ENCODE data around the gene LCN2. TPM values are rescaled to one million over a fixed set of nuclear protein-coding genes. Genes with fewer than 3 reads are reported as not detected.

LCN2 gene
- total RNA-seq, 1 experiment from 2014 or later: not detected

- POLR2A ChIA-PET (ENCODE audit: low non-redundant PET): no interaction called here
- BruUV-seq (replicated peaks): no TSS peak
- H3K27me3 ChIP-seq (replicated peaks; ENCODE audit: insufficient read depth, low read depth, low read length, poor library complexity): no peaks in the 10 kb centered on the region
- CTCF ChIA-PET: interaction anchor here (0.6 kb wide), 1 partner anchor 146 kb away, joined by 3 read pairs; no protein-coding TSS in a partner anchor
- no peaks in the 10 kb centered on the region for H3K4me1 ChIP-seq (ENCODE audit: insufficient read depth, low read length, poor library complexity, severe bottlenecking)
- no peak overlapping the region for H3K27ac ChIP-seq (ENCODE audit: low read depth, low read length, poor library complexity, severe bottlenecking)
- no peaks in the 10 kb centered on the region for H3K9me3 ChIP-seq (ENCODE audit: low read depth, low read length, poor library complexity, severe bottlenecking)
- no peak for DNase-seq (ENCODE audit: low spot score)
- H3K36me3 ChIP-seq (ENCODE audit: insufficient read depth, low read length, poor library complexity, severe bottlenecking): no peaks in the 10 kb centered on the region
- no peak for TF ChIP-seq EZH2 (IDR thresholded peaks at IDR 0.05; ENCODE audit: borderline replicate concordance, low read depth, low read length, poor library complexity, severe bottlenecking)
- TF ChIP-seq, protein P1, sequence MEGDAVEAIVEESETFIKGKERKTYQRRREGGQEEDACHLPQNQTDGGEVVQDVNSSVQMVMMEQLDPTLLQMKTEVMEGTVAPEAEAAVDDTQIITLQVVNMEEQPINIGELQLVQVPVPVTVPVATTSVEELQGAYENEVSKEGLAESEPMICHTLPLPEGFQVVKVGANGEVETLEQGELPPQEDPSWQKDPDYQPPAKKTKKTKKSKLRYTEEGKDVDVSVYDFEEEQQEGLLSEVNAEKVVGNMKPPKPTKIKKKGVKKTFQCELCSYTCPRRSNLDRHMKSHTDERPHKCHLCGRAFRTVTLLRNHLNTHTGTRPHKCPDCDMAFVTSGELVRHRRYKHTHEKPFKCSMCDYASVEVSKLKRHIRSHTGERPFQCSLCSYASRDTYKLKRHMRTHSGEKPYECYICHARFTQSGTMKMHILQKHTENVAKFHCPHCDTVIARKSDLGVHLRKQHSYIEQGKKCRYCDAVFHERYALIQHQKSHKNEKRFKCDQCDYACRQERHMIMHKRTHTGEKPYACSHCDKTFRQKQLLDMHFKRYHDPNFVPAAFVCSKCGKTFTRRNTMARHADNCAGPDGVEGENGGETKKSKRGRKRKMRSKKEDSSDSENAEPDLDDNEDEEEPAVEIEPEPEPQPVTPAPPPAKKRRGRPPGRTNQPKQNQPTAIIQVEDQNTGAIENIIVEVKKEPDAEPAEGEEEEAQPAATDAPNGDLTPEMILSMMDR (conservative IDR thresholded peaks at IDR 0.05; ENCODE audit: low read depth, low read length): no peak
- intact Hi-C loops (cut with micrococcal nuclease; ENCODE audit: unreplicated experiment): no loop called here
- no peak overlapping the region for H3K4me3 ChIP-seq (ENCODE audit: low read depth, low read length, poor library complexity, severe bottlenecking)
These were observed 7.6 kb upstream of the LCN2 start for GRCh38 chr9:128141604-128142003.

DNA sequence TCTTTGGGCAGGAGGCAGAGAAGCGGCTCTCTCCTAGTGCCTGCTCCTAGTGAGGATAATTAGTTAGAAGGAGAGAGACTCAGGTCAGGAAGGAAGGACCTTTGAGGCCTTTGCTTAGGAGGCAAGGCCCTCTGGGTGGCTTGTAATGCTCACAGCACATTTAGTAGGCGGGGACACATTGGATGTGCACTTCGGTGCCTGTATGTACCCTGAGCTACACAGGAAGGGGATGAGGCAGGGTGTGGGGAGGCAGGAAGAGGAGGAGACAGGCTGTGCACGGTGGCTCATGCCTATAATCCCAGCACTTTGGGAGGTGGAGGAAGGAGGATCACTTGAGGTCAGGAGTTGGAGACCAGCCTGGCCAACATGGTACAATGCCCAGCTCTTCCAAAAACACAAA is 7.2 kb upstream of the LCN2 start:
- no TSS peak for BruUV-seq (replicated peaks)
- no peaks in the 10 kb centered on the region for H3K4me1 ChIP-seq (ENCODE audit: insufficient read depth, low read length, poor library complexity, severe bottlenecking)
- no peak overlapping the region for H3K27ac ChIP-seq (ENCODE audit: low read depth, low read length, poor library complexity, severe bottlenecking)
- no peaks in the 10 kb centered on the region for H3K27me3 ChIP-seq (replicated peaks; ENCODE audit: insufficient read depth, low read depth, low read length, poor library complexity)
- no peaks in the 10 kb centered on the region for H3K9me3 ChIP-seq (ENCODE audit: low read depth, low read length, poor library complexity, severe bottlenecking)
- intact Hi-C loops (cut with micrococcal nuclease; ENCODE audit: unreplicated experiment): no loop called here
- CTCF ChIA-PET: no interaction called here
- POLR2A ChIA-PET (ENCODE audit: low non-redundant PET): no interaction called here
- DNase-seq (ENCODE audit: low spot score): no peak
- H3K4me3 ChIP-seq (ENCODE audit: low read depth, low read length, poor library complexity, severe bottlenecking): no peak overlapping the region
- H3K36me3 ChIP-seq (ENCODE audit: insufficient read depth, low read length, poor library complexity, severe bottlenecking): no peaks in the 10 kb centered on the region
- no peak for TF ChIP-seq EZH2 (IDR thresholded peaks at IDR 0.05; ENCODE audit: borderline replicate concordance, low read depth, low read length, poor library complexity, severe bottlenecking)
- TF ChIP-seq, protein P1 (conservative IDR thresholded peaks at IDR 0.05; ENCODE audit: low read depth, low read length): no peak

DNA sequence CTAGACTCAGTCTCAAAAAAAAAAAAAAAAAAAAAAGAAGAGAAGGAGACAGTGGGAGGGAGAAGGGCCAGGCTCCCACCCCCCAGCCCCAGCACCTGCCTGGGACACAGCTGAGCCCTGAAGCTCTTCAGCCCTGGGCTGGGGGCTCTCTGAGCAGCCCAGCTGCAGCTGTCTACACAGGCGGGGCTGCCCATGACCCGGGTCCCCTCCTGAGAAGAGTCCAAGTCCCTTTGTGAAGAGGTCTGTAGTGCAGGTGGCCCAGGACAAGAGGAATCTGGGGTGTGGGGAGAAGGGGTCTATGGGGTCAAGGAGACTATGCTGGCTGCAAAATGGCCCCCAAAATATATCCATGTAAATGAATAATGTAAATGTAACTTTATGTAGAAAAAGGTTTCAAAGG is 6.7 kb upstream of the LCN2 start:
- H3K4me3 ChIP-seq (ENCODE audit: low read depth, low read length, poor library complexity, severe bottlenecking): no peak overlapping the region
- BruUV-seq (replicated peaks): no TSS peak
- H3K36me3 ChIP-seq (ENCODE audit: insufficient read depth, low read length, poor library complexity, severe bottlenecking): no peaks in the 10 kb centered on the region
- no peaks in the 10 kb centered on the region for H3K27me3 ChIP-seq (replicated peaks; ENCODE audit: insufficient read depth, low read depth, low read length, poor library complexity)
- POLR2A ChIA-PET (ENCODE audit: low non-redundant PET): no interaction called here
- no peaks in the 10 kb centered on the region for H3K4me1 ChIP-seq (ENCODE audit: insufficient read depth, low read length, poor library complexity, severe bottlenecking)
- TF ChIP-seq, protein P1 (conservative IDR thresholded peaks at IDR 0.05; ENCODE audit: low read depth, low read length): no peak
- TF ChIP-seq EZH2 (IDR thresholded peaks at IDR 0.05; ENCODE audit: borderline replicate concordance, low read depth, low read length, poor library complexity, severe bottlenecking): no peak
- no peak overlapping the region for H3K27ac ChIP-seq (ENCODE audit: low read depth, low read length, poor library complexity, severe bottlenecking)
- intact Hi-C loops (cut with micrococcal nuclease; ENCODE audit: unreplicated experiment): no loop called here
- CTCF ChIA-PET: no interaction called here
- no peaks in the 10 kb centered on the region for H3K9me3 ChIP-seq (ENCODE audit: low read depth, low read length, poor library complexity, severe bottlenecking)
- no peak for DNase-seq (ENCODE audit: low spot score)
